ENCODE measurements around the gene GPR137.

DNA sequence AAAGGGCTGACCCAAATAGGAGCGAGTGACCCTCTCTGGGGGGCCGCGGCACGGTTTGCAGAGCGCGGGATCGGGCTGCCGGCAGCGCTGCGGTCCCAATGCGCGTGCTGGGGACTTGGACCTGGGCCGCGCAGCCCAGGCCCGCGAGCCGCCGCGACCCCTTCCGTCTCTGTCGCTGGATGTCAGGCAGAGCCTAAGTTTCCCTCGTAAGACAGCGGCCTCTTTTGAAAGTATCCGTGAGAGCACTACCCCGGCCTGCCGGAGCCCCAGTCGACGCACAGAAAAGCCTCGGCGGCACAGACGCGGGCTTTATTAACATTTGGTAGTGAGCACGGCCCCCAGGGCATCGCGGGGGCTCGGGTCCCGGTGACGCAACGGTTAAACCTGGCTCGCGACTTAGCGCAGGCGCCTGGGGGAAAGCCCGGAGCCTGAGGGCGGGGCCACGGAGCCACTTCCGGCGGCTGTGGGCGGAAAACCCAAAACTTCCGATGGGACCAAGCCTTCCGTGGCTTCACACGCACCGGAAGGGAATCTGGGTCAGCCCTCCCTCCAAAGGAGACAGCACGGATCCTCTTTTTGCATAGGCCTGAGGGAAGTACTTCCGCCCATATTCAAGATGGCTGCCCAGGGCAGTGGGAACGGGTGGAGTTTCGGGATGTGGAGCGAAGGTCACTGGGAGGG, 16.0 kb upstream of the GPR137 start:
- TF ChIP-seq POLR2A (IDR thresholded peaks at IDR 0.05): peak; percentile 4 to 10
- TF ChIP-seq, protein P1, sequence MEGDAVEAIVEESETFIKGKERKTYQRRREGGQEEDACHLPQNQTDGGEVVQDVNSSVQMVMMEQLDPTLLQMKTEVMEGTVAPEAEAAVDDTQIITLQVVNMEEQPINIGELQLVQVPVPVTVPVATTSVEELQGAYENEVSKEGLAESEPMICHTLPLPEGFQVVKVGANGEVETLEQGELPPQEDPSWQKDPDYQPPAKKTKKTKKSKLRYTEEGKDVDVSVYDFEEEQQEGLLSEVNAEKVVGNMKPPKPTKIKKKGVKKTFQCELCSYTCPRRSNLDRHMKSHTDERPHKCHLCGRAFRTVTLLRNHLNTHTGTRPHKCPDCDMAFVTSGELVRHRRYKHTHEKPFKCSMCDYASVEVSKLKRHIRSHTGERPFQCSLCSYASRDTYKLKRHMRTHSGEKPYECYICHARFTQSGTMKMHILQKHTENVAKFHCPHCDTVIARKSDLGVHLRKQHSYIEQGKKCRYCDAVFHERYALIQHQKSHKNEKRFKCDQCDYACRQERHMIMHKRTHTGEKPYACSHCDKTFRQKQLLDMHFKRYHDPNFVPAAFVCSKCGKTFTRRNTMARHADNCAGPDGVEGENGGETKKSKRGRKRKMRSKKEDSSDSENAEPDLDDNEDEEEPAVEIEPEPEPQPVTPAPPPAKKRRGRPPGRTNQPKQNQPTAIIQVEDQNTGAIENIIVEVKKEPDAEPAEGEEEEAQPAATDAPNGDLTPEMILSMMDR (IDR thresholded peaks at IDR 0.05): peak in 3 of 6 experiments; percentile 6 to 15 (median 12)

Measured in adrenal gland (tissue), 5 donors.